ENCODE measurements around the gene AKAP6. TPM values are rescaled to one million over a fixed set of nuclear protein-coding genes. Genes with fewer than 3 reads are reported as not detected.

AKAP6 gene
- total RNA-seq, 2 donors from 2014 or later, result 112 to 117 TPM

DNA sequence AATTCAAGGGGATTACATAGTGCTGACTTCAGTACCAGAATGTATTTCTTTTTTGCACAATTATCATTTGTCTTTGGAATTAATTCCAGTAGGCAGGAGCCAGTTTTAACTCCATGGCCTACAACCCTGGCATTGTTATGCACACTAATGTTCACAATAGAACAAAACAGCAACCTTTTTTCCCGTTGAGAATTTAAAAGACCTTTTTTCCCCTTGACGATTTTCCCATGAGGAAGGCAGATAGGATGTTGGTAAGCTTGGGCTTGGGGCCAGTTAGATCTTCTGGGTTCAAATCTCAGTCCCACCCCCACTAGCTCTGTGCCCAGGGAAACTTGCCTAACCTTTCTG, 13.7 kb downstream of the AKAP6 start:
- H3K9me3 ChIP-seq, result no peaks in the 10 kb centered on the region

DNA sequence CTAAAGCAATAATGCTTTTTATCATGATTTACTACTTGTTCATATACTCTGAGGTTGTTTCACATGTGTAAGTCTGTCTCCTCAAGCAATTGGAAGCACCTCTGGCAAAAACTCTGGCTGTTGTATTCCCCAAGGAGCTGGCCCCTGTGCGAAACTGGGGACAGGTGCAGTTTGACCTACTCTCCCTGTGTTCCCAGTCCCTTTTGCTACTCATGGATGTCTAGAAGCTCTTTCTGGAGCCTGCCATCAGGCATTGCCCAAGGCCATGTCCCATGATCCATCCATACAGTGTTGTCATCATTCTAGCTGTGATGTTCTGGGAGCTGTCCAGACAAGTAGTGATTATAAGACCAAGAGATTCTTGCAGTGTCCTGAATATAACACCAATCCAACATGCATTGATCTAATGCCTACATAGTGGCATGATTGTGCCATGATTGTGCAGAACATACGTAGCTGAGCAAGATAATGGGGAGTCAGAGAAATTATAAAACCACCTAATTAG, 14.9 kb downstream of the AKAP6 start:
- no peaks in the 10 kb centered on the region for H3K27me3 ChIP-seq
- H3K4me3 ChIP-seq, result no peak overlapping the region
- TF ChIP-seq, protein P1, sequence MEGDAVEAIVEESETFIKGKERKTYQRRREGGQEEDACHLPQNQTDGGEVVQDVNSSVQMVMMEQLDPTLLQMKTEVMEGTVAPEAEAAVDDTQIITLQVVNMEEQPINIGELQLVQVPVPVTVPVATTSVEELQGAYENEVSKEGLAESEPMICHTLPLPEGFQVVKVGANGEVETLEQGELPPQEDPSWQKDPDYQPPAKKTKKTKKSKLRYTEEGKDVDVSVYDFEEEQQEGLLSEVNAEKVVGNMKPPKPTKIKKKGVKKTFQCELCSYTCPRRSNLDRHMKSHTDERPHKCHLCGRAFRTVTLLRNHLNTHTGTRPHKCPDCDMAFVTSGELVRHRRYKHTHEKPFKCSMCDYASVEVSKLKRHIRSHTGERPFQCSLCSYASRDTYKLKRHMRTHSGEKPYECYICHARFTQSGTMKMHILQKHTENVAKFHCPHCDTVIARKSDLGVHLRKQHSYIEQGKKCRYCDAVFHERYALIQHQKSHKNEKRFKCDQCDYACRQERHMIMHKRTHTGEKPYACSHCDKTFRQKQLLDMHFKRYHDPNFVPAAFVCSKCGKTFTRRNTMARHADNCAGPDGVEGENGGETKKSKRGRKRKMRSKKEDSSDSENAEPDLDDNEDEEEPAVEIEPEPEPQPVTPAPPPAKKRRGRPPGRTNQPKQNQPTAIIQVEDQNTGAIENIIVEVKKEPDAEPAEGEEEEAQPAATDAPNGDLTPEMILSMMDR (IDR thresholded peaks at IDR 0.05), result no peak
- H3K36me3 ChIP-seq, result no peaks in the 10 kb centered on the region
- no peaks in the 10 kb centered on the region for H3K4me1 ChIP-seq
- H3K9me3 ChIP-seq, result no peaks in the 10 kb centered on the region
- H3K27ac ChIP-seq, result no peak overlapping the region
- no peak for DNase-seq (ENCODE audit: low spot score)

More for the DNA sequence above, 13.7 kb downstream of the AKAP6 start:
- TF ChIP-seq, protein P1 (IDR thresholded peaks at IDR 0.05), result no peak
- no peaks in the 10 kb centered on the region for H3K36me3 ChIP-seq
- DNase-seq (ENCODE audit: low spot score), result no peak
- no peak overlapping the region for H3K27ac ChIP-seq
- H3K27me3 ChIP-seq, result no peaks in the 10 kb centered on the region
- H3K4me3 ChIP-seq, result no peak overlapping the region
- no peaks in the 10 kb centered on the region for H3K4me1 ChIP-seq

DNA sequence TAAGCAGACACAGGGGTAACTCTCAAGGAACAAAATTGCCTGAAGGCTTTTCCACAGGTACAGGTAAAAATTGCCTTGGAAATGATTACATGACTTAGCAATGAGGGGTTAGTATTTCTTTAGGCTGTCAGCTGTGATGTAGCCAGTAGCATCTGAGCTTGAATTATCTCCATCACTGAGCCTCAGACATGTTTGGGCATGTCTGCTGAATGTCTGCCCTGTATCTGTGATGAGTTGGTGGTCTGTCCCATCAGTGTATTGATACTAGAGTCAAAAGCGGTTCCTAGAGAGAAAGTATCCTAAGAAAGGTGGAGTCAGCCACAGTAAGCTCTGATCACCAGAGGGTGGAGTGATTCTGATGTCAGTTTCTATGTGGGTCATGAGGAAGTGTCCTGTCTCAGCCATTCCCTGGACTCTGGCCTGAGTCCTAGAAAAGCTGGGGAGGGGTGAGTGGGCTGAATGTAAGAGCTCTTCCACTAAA, 16.3 kb downstream of the AKAP6 start:
- no peak for DNase-seq (ENCODE audit: low spot score)
- Histone ChIP-seq H3K36me3 (no peaks in the 10 kb centered on the region), H3K4me3 (no peak overlapping the region), H3K9me3 (no peaks in the 10 kb centered on the region), H3K27ac (no peak overlapping the region), H3K27me3 (no peaks in the 10 kb centered on the region), H3K4me1 (no peaks in the 10 kb centered on the region)
- TF ChIP-seq, protein P1 (IDR thresholded peaks at IDR 0.05), result peak in 1 of 2 donors; percentile 15

DNA sequence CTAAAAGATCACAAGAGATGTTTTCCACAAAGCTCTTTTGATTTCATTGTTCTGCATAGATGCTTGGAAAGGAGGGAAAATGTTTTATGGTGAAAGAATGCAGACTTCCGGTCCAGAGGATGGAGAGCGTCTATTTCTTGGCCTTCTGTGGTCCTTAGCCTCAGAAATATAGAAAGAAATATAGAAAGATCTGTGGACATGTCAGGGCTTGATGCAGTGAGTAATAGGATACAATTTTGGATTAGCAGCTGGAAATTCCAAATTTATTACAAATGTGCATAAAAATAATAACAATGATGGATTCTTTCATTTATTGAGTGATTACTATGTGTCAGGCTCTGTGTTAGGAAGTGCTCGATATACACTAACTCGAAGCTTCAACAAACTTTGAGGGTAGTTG, 20.2 kb downstream of the AKAP6 start:
- no peak for DNase-seq (ENCODE audit: low spot score)
- H3K27ac ChIP-seq, result no peak overlapping the region
- H3K36me3 ChIP-seq, result no peaks in the 10 kb centered on the region
- H3K4me3 ChIP-seq, result no peak overlapping the region
- H3K4me1 ChIP-seq, result no peaks in the 10 kb centered on the region
- TF ChIP-seq, protein P1 (IDR thresholded peaks at IDR 0.05), result no peak
- H3K9me3 ChIP-seq, result no peaks in the 10 kb centered on the region
- H3K27me3 ChIP-seq, result no peaks in the 10 kb centered on the region

DNA sequence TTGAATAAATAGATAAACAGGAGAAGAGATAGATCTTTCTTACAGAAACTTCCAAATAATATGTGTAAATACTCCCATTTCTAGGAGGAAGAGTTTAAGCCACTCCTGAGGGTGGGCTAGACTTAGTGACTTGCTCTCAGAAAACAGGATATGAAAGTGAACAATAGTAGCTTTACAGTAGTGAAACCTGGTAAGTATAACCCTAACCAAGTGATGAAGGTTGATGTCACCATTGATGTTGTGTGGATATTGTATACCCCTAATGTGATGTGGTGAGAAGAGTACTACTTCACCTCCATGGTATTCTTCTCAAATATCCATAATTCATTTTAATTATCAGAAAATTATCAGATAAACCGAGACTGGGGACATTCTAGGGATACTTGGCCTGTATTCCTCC, 20.9 kb downstream of the AKAP6 start:
- no peak overlapping the region for H3K4me3 ChIP-seq
- no peaks in the 10 kb centered on the region for H3K4me1 ChIP-seq
- TF ChIP-seq, protein P1 (IDR thresholded peaks at IDR 0.05), result no peak
- no peaks in the 10 kb centered on the region for H3K9me3 ChIP-seq
- H3K27ac ChIP-seq, result no peak overlapping the region
- no peaks in the 10 kb centered on the region for H3K27me3 ChIP-seq
- H3K36me3 ChIP-seq, result no peaks in the 10 kb centered on the region
- no peak for DNase-seq (ENCODE audit: low spot score)

DNA sequence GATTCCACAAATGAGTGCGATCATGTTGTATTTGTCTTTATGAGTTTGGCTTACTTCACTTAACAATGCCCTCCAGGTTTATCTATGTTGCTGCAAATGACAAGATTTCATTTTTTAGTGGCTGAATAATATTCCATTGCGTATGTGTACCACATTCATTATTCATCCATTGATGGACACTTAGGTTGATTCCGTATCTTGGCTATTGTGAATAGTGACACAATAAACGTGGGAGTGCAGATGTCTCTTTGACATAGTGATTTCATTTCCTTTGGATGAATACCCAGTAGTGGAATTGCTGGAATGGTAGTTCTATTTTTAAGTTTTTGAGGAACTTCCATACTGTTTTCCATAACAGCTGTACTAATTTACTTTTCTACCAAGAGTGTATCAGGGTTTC, 23.5 kb downstream of the AKAP6 start:
- TF ChIP-seq, protein P1 (IDR thresholded peaks at IDR 0.05), result no peak
- no peaks in the 10 kb centered on the region for H3K27me3 ChIP-seq
- H3K9me3 ChIP-seq, result no peaks in the 10 kb centered on the region
- no peak overlapping the region for H3K27ac ChIP-seq
- no peaks in the 10 kb centered on the region for H3K36me3 ChIP-seq
- H3K4me3 ChIP-seq, result no peak overlapping the region
- DNase-seq (ENCODE audit: low spot score), result no peak
- H3K4me1 ChIP-seq, result no peaks in the 10 kb centered on the region

Measured in right atrium auricular region (tissue), 2 donors.